CMK (cell line): ENCODE measurements around the gene SP1.
"Not testable (repeated sequence)": the region's sequence is repeated elsewhere in the genome, so short reads cannot be mapped to it uniquely, and the experiment has no call there.

Experiments used
- DNase-seq: peaks from one replicate; pipeline ENCODE4 v3.0.0-alpha.2; 2010; ENCODE audit warnings: low read depth

SP1 gene

GRCh38 chr12:53361638-53362037 is 18.3 kb upstream of the SP1 start:
- not testable (repeated sequence) for DNase-seq

GRCh38 chr12:53365245-53365904 is 14.6 kb upstream of the SP1 start:
- no peak for DNase-seq

GRCh38 chr12:53373554-53374133 is 6.3 kb upstream of the SP1 start:
- not testable (repeated sequence) for DNase-seq

- DNase-seq, result not testable (repeated sequence)
Measured at GRCh38 chr12:53374277-53374676, 5.7 kb upstream of the SP1 start.

- no peak for DNase-seq
Measured at GRCh38 chr12:53376747-53377146, 3.2 kb upstream of the SP1 start.

- DNase-seq, result no peak
Measured at GRCh38 chr12:53378222-53378621, 1.8 kb upstream of the SP1 start.

- DNase-seq, result no peak
Measured at GRCh38 chr12:53378724-53379388, 1.1 kb upstream of the SP1 start.

- peak; percentile 100 for DNase-seq
Measured at GRCh38 chr12:53379389-53380103, 430 bp upstream of the SP1 start.

GRCh38 chr12:53380794-53381730 is 1.1 kb downstream of the SP1 start:
- no peak for DNase-seq

- peak; percentile 57 for DNase-seq
Measured at GRCh38 chr12:53381731-53382630, 2.0 kb downstream of the SP1 start.

- DNase-seq, result no peak
Measured at GRCh38 chr12:53383258-53383657, 3.3 kb downstream of the SP1 start.

- not testable (repeated sequence) for DNase-seq
Measured at GRCh38 chr12:53386381-53386780, 6.4 kb downstream of the SP1 start.

GRCh38 chr12:53388932-53389331 is 9.0 kb downstream of the SP1 start:
- no peak for DNase-seq

- DNase-seq, result no peak
Measured at GRCh38 chr12:53389702-53390101, 9.7 kb downstream of the SP1 start.

- no peak for DNase-seq
Measured at GRCh38 chr12:53391724-53392123, 11.7 kb downstream of the SP1 start.

- no peak for DNase-seq
Measured at GRCh38 chr12:53399896-53400295, 19.9 kb downstream of the SP1 start.

GRCh38 chr12:53402351-53402750 is 22.4 kb downstream of the SP1 start:
- not testable (repeated sequence) for DNase-seq

GRCh38 chr12:53402871-53403270 is 22.9 kb downstream of the SP1 start:
- no peak for DNase-seq

GRCh38 chr12:53410951-53411350 is 31.0 kb downstream of the SP1 start:
- no peak for DNase-seq

- DNase-seq, result no peak
Measured at GRCh38 chr12:53413485-53414204, 33.7 kb downstream of the SP1 start.
